Cerebellar nuclear complex (tissue), 1 donor: ENCODE measurements around the gene CTNS.

Source experiments
- DNase-seq, 2 experiments: peaks; one replicate each; lab custom pipeline; 2025; lab: John Stamatoyannopoulos, UW

Gene CTNS

DNA sequence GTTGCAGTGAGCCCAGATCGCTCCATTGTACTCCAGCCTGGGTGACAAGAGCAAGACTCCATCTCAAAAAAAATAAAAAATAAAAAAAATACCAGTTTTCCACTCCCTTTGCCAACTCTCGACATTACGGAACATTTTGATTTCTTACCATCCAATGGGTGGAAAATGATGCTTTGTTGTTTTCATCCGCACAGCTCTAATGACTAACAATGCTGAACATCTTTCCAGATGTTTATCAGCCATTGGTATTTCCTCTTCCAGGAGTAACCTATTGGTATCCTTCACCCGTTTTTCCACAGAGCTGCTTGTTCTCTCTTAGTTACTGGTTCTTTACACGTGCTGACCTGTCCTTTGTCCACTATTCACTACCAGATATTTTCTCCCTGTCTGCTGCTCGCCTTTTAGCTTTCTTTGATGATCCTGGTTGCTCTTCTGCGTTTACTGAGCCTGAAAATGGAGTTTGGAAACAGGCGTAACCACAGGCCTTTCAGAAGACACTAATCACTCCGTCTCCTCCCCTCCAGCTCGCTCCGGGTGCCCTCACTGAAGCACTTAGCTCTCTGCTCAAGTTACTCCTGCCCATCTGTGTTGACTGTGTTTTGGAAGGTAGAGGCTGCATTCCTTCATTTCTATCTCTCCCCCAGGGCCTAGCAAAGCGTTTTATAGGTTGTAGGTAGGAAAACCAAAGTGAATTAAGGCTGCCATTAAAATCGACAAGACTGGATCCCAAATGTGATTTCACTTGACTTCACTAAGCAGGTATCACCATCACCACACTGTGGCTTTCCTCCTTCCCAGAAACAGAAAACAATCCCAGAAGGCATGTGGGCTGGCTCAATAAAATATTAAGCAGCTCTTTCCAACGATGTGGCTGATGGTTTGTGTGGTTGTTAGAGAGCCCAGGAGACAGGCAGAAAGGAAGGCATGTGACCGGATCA is 9.5 kb upstream of the CTNS start:
- no peak for DNase-seq

DNA sequence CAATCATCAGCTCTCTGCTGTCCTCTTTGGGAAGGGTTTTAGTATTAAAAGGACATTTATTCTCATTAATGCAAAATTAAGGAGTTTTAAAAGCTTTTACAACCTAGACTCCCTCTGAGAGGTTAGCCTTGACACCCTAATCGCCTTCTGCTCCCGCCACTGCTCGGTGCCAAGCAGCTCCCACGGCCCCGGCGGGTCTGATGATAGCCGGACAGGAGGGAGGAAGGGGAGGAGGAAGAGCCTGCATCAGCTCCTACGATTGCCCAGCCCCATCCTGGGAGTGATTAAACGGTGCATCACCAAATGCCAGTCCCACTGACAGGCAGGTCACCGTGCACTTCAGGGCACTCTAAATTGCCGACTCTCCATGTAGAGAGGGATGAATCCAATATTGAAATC is 8.8 kb upstream of the CTNS start:
- DNase-seq: no peak

GRCh38 chr17:3630781-3631180 is 5.8 kb upstream of the CTNS start:
- no peak for DNase-seq

GRCh38 chr17:3632287-3632686 is 4.3 kb upstream of the CTNS start:
- no peak for DNase-seq

- no peak for DNase-seq
Observed at GRCh38 chr17:3635474-3636153, 946 bp upstream of the CTNS start.

GRCh38 chr17:3636908-3637373 is 381 bp downstream of the CTNS start:
- no peak for DNase-seq

GRCh38 chr17:3639981-3640596 is 3.5 kb downstream of the CTNS start:
- no peak for DNase-seq

DNA sequence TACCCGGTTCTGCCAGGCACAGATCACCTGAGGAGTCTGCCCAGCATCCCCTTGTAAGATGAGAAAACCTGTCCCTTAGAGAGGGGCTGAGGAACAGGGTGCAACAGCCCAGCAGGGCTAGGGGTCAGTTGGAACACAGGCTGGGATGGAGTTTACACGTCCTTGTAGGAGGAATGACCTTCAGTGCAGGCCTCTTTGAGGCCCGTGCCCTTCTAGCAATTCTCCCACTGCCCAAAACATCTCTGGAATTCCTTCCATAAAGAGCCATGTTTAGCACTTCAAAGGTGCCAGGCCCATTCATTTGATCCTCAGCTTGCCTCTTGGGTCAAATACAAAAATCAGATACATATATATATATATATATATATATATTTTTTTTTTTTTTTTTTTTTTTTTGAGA is 4.5 kb downstream of the CTNS start:
- no peak for DNase-seq

- DNase-seq: no peak
Observed at GRCh38 chr17:3641717-3642486, 5.3 kb downstream of the CTNS start.

GRCh38 chr17:3643889-3644349 is 7.4 kb downstream of the CTNS start:
- no peak for DNase-seq

- DNase-seq: no peak
Observed at GRCh38 chr17:3645310-3645709, 8.8 kb downstream of the CTNS start.

DNA sequence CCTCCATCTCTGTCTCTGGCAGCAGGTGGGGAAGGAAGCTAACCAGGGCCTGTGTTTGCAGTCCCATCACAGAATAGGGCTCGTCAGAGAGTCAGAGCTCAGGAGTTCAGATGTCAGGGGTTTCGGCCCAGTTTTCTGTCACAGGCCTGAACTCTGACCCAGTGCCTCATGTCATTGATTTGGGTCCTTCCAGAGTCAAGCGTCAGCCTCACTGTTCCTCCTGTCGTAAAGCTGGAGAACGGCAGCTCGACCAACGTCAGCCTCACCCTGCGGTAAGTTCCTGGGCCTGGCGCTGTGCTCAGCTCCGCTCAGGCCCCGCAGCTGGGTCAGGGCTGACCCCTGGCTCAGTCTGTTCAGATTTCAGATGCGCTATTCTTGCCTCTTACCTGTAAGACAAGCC is 10.7 kb downstream of the CTNS start:
- no peak for DNase-seq

DNA sequence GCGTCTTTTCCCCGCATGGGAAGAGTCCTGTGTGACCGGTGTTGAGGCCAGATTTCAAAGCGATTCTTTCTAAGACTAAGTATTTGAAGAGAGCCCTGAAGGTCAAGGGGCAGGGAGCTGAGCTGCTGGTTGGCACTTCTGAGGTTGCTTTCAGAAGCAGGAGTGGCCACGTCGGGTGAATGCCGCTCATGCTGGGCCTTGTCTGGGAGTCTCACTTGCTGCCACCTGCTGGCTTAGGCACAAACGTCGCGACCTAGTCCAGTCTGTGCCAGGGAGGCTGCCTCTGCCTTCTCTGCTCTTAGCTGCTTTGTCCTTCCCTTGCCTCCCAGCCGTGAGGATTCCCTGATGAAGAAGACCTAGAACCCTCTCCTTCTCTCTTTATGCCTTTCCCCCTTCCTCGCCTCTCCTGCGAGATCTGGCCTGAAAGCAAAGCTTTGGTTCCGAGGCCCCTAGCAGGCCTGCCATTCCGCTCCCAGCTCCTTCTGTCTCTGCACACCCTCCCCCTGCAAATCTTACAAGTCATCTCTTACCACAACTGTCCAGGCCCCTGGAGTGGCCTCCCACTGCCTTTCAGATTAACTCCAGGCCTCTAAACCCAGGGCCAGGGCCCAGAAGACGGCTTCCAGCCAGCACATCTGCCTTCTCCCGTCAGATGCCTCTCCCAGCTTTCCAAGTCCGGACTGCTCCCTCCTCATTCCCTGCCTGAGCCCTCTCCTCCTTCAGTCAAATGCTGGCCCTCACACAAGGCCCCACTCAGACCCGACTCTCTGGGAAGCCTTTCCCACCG is 11.4 kb downstream of the CTNS start:
- DNase-seq: no peak

GRCh38 chr17:3655766-3656165 is 19.2 kb downstream of the CTNS start:
- DNase-seq: no peak

GRCh38 chr17:3656353-3656752 is 19.8 kb downstream of the CTNS start:
- no peak for DNase-seq

DNA sequence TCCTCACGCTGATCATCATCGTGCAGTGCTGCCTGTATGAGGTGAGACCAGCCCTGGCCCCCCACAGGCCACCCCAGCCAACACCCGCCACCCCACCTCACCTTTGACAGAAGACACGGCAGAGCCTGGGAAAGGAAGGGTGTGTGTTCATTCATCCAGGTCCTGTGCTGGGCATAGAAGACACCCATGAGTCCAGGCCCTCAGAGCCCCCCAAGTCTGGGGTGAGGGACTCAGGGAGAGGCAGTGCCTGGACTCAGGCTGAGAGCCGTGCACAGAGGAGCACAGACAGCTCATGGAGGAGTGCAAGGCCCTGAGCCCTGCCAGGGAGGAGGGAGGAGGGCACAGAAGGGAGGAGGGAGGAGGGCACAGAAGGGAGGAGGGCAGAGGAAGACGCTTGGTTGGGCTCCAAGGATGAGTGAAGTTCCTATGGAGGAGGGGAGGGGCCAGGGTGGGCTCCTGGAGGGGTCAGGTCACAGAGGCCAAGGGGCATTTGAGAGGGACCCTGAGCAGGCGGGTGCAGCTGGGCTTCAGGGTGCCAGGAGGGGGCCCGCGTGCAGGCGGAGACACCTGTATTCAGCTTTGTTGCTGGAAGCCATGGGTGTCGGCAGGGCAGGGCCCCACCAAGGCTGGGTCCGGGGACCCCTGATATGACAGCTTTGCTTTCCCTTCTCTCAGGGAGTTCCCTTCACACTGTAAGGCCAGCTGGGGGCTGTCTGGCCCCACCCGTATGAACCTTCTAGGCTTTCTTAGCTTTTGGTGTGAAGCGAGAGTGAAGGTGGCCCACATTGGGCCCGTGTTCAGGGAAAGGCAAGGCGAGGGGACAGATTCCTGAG is 20.4 kb downstream of the CTNS start:
- DNase-seq: no peak

DNA sequence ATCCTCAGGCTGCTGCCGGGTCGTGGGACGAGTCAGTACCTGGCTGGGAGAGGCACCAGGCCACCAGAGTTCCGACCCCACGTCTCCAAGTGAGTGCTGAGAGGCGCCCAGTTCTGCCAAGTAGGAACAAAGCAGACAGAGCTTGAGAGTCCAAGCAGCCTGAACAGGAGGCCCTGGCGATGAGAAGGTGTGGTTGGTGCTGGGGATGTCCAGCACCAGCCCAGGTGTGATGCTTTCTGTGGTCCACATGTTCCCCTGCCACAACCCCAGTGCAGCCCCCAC is 21.0 kb downstream of the CTNS start:
- DNase-seq: no peak

DNA sequence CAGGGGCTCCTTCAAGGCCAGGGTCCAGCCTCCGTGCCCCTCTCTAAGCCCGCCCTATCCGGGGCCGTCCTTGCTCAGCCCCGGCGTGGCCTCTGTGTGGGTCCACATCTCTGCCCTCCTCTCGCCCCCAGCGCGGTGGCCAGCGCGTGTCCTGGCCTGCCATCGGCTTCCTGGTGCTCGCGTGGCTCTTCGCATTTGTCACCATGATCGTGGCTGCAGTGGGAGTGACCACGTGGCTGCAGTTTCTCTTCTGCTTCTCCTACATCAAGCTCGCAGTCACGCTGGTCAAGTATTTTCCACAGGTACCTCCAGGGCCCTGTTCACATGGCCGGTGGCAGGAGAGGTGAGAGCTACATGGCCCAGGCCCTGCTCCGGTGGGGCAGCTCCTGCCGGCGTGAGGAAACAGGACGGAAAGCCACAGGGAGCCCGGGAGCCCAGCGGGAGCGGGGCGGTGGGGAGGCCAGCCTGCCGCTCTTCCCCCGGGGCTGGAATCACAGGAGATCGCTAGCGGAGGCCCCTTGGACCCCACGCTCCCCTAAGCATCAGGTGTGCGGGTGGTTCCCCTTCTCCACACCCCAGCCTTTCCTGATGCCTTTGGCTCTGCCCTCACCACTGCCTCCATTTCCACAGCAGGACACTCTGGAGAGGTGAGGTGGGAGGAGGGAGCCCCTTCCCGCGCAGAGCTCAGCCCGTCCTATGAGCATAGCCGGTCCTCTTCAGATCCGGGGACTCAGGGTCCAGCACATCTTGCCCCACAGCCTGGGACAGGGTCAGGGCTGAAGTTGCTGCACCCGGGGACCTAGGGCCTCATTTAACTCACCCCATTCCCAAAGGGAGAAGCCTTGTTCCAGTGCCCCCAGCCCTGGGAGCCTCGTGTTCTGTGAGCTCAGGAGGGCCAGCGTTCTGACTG is 21.6 kb downstream of the CTNS start:
- no peak for DNase-seq

GRCh38 chr17:3658784-3659449 is 22.4 kb downstream of the CTNS start:
- no peak for DNase-seq
